ENCODE results near the gene KRTAP15-1. TPM values are rescaled to one million over a fixed set of nuclear protein-coding genes. Genes with fewer than 3 reads are reported as not detected.

Gene KRTAP15-1
- not detected for total RNA-seq
- long read RNA-seq, result 0 reads

GRCh38 chr21:30439975-30440374, at the start of gene KRTAP15-1:
Gene KRTAP15-1, plus strand, starts transcription at chr21:30440275. Its CDS starts 53 bp downstream, at chr21:30440328.
- no peak for DNase-seq (ENCODE audit: low spot score)

GRCh38 chr21:30391492-30392025, 48.5 kb upstream of the KRTAP15-1 start:
- no peak for DNase-seq (ENCODE audit: low spot score)

- DNase-seq (ENCODE audit: low spot score), result no peak
Measured at GRCh38 chr21:30395731-30396130, 44.3 kb upstream of the KRTAP15-1 start, which contains the start of gene KRTAP13-1. Gene KRTAP13-1, plus strand, starts transcription at chr21:30396031. Its CDS starts 56 bp downstream, at chr21:30396087.

- no peak for DNase-seq (ENCODE audit: low spot score)
Measured at GRCh38 chr21:30408782-30409494, 31.1 kb upstream of the KRTAP15-1 start.

GRCh38 chr21:30415993-30416392, 24.1 kb upstream of the KRTAP15-1 start:
- DNase-seq (ENCODE audit: low spot score), result no peak

- DNase-seq (ENCODE audit: low spot score), result no peak
Measured at GRCh38 chr21:30425826-30426225, 14.2 kb upstream of the KRTAP15-1 start, which contains the start of gene KRTAP13-3. Gene KRTAP13-3, minus strand, starts transcription at chr21:30425926. Its CDS starts 14 bp downstream, at chr21:30425912.

GRCh38 chr21:30426731-30427130, 13.3 kb upstream of the KRTAP15-1 start:
- no peak for DNase-seq (ENCODE audit: low spot score)

- no peak for DNase-seq (ENCODE audit: low spot score)
Measured at GRCh38 chr21:30430170-30430655, 9.9 kb upstream of the KRTAP15-1 start, which contains the start of gene KRTAP13-4. Gene KRTAP13-4, plus strand, starts transcription at chr21:30430220. Its CDS starts 56 bp downstream, at chr21:30430276.

- no peak for DNase-seq (ENCODE audit: low spot score)
Measured at GRCh38 chr21:30434033-30434631, 5.9 kb upstream of the KRTAP15-1 start.

GRCh38 chr21:30437010-30437565, 3.0 kb upstream of the KRTAP15-1 start:
- DNase-seq (ENCODE audit: low spot score), result no peak

GRCh38 chr21:30443226-30443625, 3.2 kb downstream of the KRTAP15-1 start:
- no peak for DNase-seq (ENCODE audit: low spot score)

GRCh38 chr21:30444204-30444603, 4.1 kb downstream of the KRTAP15-1 start:
- DNase-seq (ENCODE audit: low spot score), result no peak

- DNase-seq (ENCODE audit: low spot score), result no peak
Measured at GRCh38 chr21:30447056-30447455, 7.0 kb downstream of the KRTAP15-1 start.

- DNase-seq (ENCODE audit: low spot score), result no peak
Measured at GRCh38 chr21:30448514-30448913, 8.4 kb downstream of the KRTAP15-1 start.

- DNase-seq (ENCODE audit: low spot score), result no peak
Measured at GRCh38 chr21:30463713-30464112, 23.6 kb downstream of the KRTAP15-1 start.

- no peak for DNase-seq (ENCODE audit: low spot score)
Measured at GRCh38 chr21:30468900-30469714, 29.0 kb downstream of the KRTAP15-1 start.

- DNase-seq (ENCODE audit: low spot score), result no peak
Measured at GRCh38 chr21:30478004-30478403, 37.9 kb downstream of the KRTAP15-1 start.

- no peak for DNase-seq (ENCODE audit: low spot score)
Measured at GRCh38 chr21:30479259-30479658, 39.2 kb downstream of the KRTAP15-1 start.

GRCh38 chr21:30480145-30480544, 40.1 kb downstream of the KRTAP15-1 start, which contains the start of gene KRTAP19-1:
Gene KRTAP19-1, minus strand, starts transcription at chr21:30480367. Its CDS starts 50 bp downstream, at chr21:30480317.
- DNase-seq (ENCODE audit: low spot score), result no peak

GRCh38 chr21:30482130-30482529, 42.1 kb downstream of the KRTAP15-1 start:
- DNase-seq (ENCODE audit: low spot score), result no peak

GRCh38 chr21:30486180-30486579, 46.1 kb downstream of the KRTAP15-1 start:
- no peak for DNase-seq (ENCODE audit: low spot score)
